ENCODE results near the gene GABBR2. TPM values are rescaled to one million over a fixed set of nuclear protein-coding genes. Genes with fewer than 3 reads are reported as not detected.

GABBR2 gene
- total and polyA plus RNA-seq, 2 of the 8 experiments (the other 6 are each of a cell fraction or from before 2014, with no cell fraction given): 0.50 to 1.2 TPM

DNA sequence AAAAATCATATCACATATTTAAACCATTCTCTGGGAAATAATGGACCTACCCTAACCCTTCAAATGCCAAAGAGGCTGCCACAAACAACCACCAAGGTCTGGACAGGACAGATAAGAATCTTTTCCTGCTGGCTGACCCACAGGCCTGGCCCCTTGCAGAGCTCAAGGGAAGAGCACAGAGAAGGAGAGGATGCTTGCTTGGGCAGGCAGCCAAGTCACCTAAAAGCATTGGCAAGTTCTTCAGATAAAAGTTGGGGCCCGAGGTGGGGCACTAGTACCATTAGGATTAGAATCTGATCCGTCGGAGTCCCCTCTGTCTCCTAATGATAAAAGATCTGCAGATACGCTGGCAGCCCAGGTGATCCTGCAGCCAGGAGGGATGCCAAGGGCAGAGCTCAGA is 176.6 kb downstream of the GABBR2 start:
- no peak overlapping the region for H4K5ac ChIP-seq (ENCODE audit: insufficient read length, low read depth, low read length)
- H2BK120ac ChIP-seq (replicated peaks; ENCODE audit: low read depth, low read length): no peak overlapping the region
- no peak overlapping the region for H3K4me3 ChIP-seq (ENCODE audit: extremely low read depth in 1 of 4, insufficient read depth in 2 of 4, low read depth in 3 of 4, low read length in 4 of 4)
- no peak overlapping the region for H2BK12ac ChIP-seq (ENCODE audit: low read depth, low read length)
- TF ChIP-seq BRCA1 (IDR thresholded peaks at IDR 0.05; ENCODE audit: low read depth, low read length): no peak
- no peak for TF ChIP-seq CREB1 (IDR thresholded peaks at IDR 0.05)
- TF ChIP-seq PHF8 (conservative IDR thresholded peaks at IDR 0.05; ENCODE audit: low read depth, low read length): no peak
- TF ChIP-seq TCF12 (IDR thresholded peaks at IDR 0.05; ENCODE audit: low read depth, low read length): no peak
- TF ChIP-seq FOSL1 (IDR thresholded peaks at IDR 0.05; ENCODE audit: insufficient read depth, low read depth, low read length): no peak
- TF ChIP-seq RNF2 (IDR thresholded peaks at IDR 0.05; ENCODE audit: borderline replicate concordance, low read depth, low read length, missing control alignments, poor library complexity, severe bottlenecking): no peak
- TF ChIP-seq E2F6 (IDR thresholded peaks at IDR 0.05): no peak
- TF ChIP-seq EGR1 (IDR thresholded peaks at IDR 0.05; ENCODE audit: borderline replicate concordance, low read depth, low read length): no peak
- TF ChIP-seq HDAC2 (IDR thresholded peaks at IDR 0.05; ENCODE audit: borderline replicate concordance in 1 of 2, low read depth in 2 of 2, low read length in 2 of 2): no peak
- TF ChIP-seq MAX (IDR thresholded peaks at IDR 0.05): no peak
- TF ChIP-seq SP2 (IDR thresholded peaks at IDR 0.05; ENCODE audit: low read length): no peak
- TF ChIP-seq SAP30 (IDR thresholded peaks at IDR 0.05; ENCODE audit: insufficient read depth, insufficient replicate concordance, low read length): no peak
- no peak for TF ChIP-seq BCL11A (IDR thresholded peaks at IDR 0.05; ENCODE audit: low read depth in 2 of 2, low read length in 2 of 2)
- no peak overlapping the region for H3K23ac ChIP-seq (ENCODE audit: insufficient read length)
- 92% methylated on average over 4 of the region's 4 CpGs; no CpG with 5 or more reads in 1 of the 2 experiments for WGBS, 2 experiments (ENCODE audit: extremely low coverage in 1 of 2, insufficient coverage in 1 of 2, insufficient read length in 1 of 2, insufficient replicate concordance in 2 of 2, low coverage in 1 of 2, low lambda C conversion rate in 2 of 2, missing lambda C conversion rate in 1 of 2)
- no peak overlapping the region for H3K14ac ChIP-seq (ENCODE audit: insufficient read length)
- H3K27me3 ChIP-seq (replicated peaks in 1 of 4; ENCODE audit: control insufficient read depth in 3 of 4, extremely low read depth in 1 of 4, insufficient read depth in 3 of 4, low read length in 3 of 4): no peaks in the 10 kb centered on the region; a peak in 1 of 7 replicates
- no peak overlapping the region for H4K8ac ChIP-seq (ENCODE audit: extremely low read depth, insufficient read depth, low read length)
- H3K23me2 ChIP-seq (ENCODE audit: low read depth, low read length): no peaks in the 10 kb centered on the region
- H3K56ac ChIP-seq (replicated peaks; ENCODE audit: insufficient read length, low read depth, low read length): no peak overlapping the region
- H4K20me1 ChIP-seq (replicated peaks in 1 of 2; ENCODE audit: control insufficient read depth in 1 of 2, insufficient read depth in 2 of 2, low read length in 2 of 2): no peaks in the 10 kb centered on the region
- H3K4me2 ChIP-seq (ENCODE audit: insufficient read depth in 1 of 2, low read depth in 2 of 2, low read length in 2 of 2): no peak overlapping the region
- H3K4me1 ChIP-seq (replicated peaks in 1 of 4; ENCODE audit: control insufficient read depth in 3 of 4, insufficient read depth in 4 of 4, low read length in 3 of 4): no peaks in the 10 kb centered on the region
- H4K91ac ChIP-seq (replicated peaks; ENCODE audit: insufficient read length, low read length): no peak overlapping the region
- no peaks in the 10 kb centered on the region for H3K36me3 ChIP-seq (ENCODE audit: control insufficient read depth in 2 of 4, insufficient read depth in 4 of 4, low read length in 3 of 4)
- H3K27ac ChIP-seq (ENCODE audit: low read depth, low read length): no peak overlapping the region
- H2BK15ac ChIP-seq (ENCODE audit: low read length): no peak overlapping the region
- no peak overlapping the region for H3K4ac ChIP-seq (replicated peaks; ENCODE audit: insufficient read length, low read depth, low read length)
- H2BK5ac ChIP-seq (ENCODE audit: low read depth, low read length): no peak overlapping the region
- no peak for DNase-seq (ENCODE audit: low read depth in 1 of 2, low spot score in 2 of 2)
- POLR2A ChIA-PET (ENCODE audit: partially characterized antibody): interaction anchor here (0.7 kb wide), 1 partner anchor 256 kb away, joined by 3 read pairs; no protein-coding TSS in a partner anchor
- CTCF ChIA-PET (ENCODE audit: partially characterized antibody): interaction anchor here (0.8 kb wide), 1 partner anchor 9 kb away, joined by 4 read pairs; no protein-coding TSS in a partner anchor
- no peaks in the 10 kb centered on the region for H3K79me1 ChIP-seq (ENCODE audit: low read depth, low read length)
- no peak for FAIRE-seq
- peaks cover 0 to 6% of the 10 kb centered on the region in 2 experiments; a peak in 2 of 4 replicates for H3K9me3 ChIP-seq (ENCODE audit: insufficient read depth in 2 of 2, low read depth in 1 of 2, low read length in 1 of 2)
- no peak overlapping the region for H2BK20ac ChIP-seq (ENCODE audit: low read length)
- no peak overlapping the region for H2AK5ac ChIP-seq (ENCODE audit: low read depth, low read length)
- H3K9ac ChIP-seq (replicated peaks in 1 of 4; ENCODE audit: extremely low read depth in 1 of 4, low read depth in 3 of 4, low read length in 3 of 4): no peak overlapping the region
- no peak overlapping the region for H2AFZ ChIP-seq (ENCODE audit: low read length)
- H3K18ac ChIP-seq (ENCODE audit: extremely low read depth, low read length): no peak overlapping the region
- H3K79me2 ChIP-seq (ENCODE audit: control insufficient read depth in 1 of 2, insufficient read depth in 2 of 2, low read length in 2 of 2): no peaks in the 10 kb centered on the region

Data from H1 (cell line).